Epidermal melanocyte (primary cell): Measurements from ENCODE around the gene NFS1.

Source experiments
- DNase-seq: peaks from one replicate; pipeline ENCODE4 v3.0.0; 2011; ENCODE audit warnings: low spot score; ENCODE audit not compliant: insufficient read length

NFS1 gene

GRCh38 chr20:35644806-35645205, 54.3 kb downstream of the NFS1 start:
- DNase-seq = no peak

GRCh38 chr20:35643045-35643444, 56.1 kb downstream of the NFS1 start:
- no peak for DNase-seq

- DNase-seq = no peak
These were observed 57.4 kb downstream of the NFS1 start for GRCh38 chr20:35641743-35642142.

- no peak for DNase-seq
These were observed 58.4 kb downstream of the NFS1 start for GRCh38 chr20:35640724-35641123.

GRCh38 chr20:35638751-35639150, 60.4 kb downstream of the NFS1 start:
- DNase-seq = no peak

GRCh38 chr20:35637276-35637675, 61.9 kb downstream of the NFS1 start:
- no peak for DNase-seq

- no peak for DNase-seq
These were observed 63.1 kb downstream of the NFS1 start for GRCh38 chr20:35636095-35636494.

- DNase-seq = no peak
These were observed 63.5 kb downstream of the NFS1 start for GRCh38 chr20:35635652-35636051.

- DNase-seq = no peak
These were observed 66.5 kb downstream of the NFS1 start for GRCh38 chr20:35632539-35633115.

- no peak for DNase-seq
These were observed 68.5 kb downstream of the NFS1 start for GRCh38 chr20:35630636-35631035.

- no peak for DNase-seq
These were observed 69.6 kb downstream of the NFS1 start for GRCh38 chr20:35629427-35630145.

- DNase-seq = no peak
These were observed 72.0 kb downstream of the NFS1 start for GRCh38 chr20:35627121-35627520.

GRCh38 chr20:35626386-35627001, 72.7 kb downstream of the NFS1 start:
- DNase-seq = no peak

GRCh38 chr20:35625584-35626385, 73.4 kb downstream of the NFS1 start:
- DNase-seq = no peak

GRCh38 chr20:35621560-35621946, 77.6 kb downstream of the NFS1 start:
- DNase-seq = no peak

GRCh38 chr20:35620818-35621559, 78.2 kb downstream of the NFS1 start:
- no peak for DNase-seq

GRCh38 chr20:35619196-35620095, 79.7 kb downstream of the NFS1 start:
- DNase-seq = peak; percentile 72

- DNase-seq = no peak
These were observed 80.7 kb downstream of the NFS1 start for GRCh38 chr20:35618263-35619131.
